ACC112 (cell line): ENCODE measurements around the gene TNIK.

Experiments used
- H2AFZ ChIP-seq: fragments of 200-600 bp; sonication (generic); one replicate; pipeline ENCODE4 v1.6.0; 2017; ENCODE audit warnings: antibody characterized with exemption, low read length; ENCODE audit not compliant: unreplicated experiment
- H3K27ac ChIP-seq: fragments of 200-600 bp; sonication (generic); 2 replicates; pipeline ENCODE4 v1.5.1; 2014; ENCODE audit warnings: low read depth, mild to moderate bottlenecking, antibody characterized with exemption, low read length, moderate library complexity
- H3K27me3 ChIP-seq: fragments of 200-600 bp; sonication (generic); 2 replicates; pipeline ENCODE4 v1.6.1; 2014; ENCODE audit warnings: mild to moderate bottlenecking, antibody characterized with exemption, low read length, moderate library complexity, mixed read lengths; ENCODE audit not compliant: insufficient read depth
- H3K36me3 ChIP-seq: fragments of 200-600 bp; sonication (generic); 2 replicates; pipeline ENCODE4 v1.6.1; 2016; ENCODE audit warnings: mild to moderate bottlenecking, antibody characterized with exemption, low read length, moderate library complexity, mixed read lengths; ENCODE audit not compliant: insufficient read depth
- H3K4me1 ChIP-seq: fragments of 200-600 bp; sonication (generic); one replicate; pipeline ENCODE4 v1.6.1; 2016; ENCODE audit warnings: low read length, mixed read lengths; ENCODE audit not compliant: insufficient read depth, unreplicated experiment, control insufficient read depth
- H3K4me3 ChIP-seq: fragments of 200-600 bp; sonication (generic); 2 replicates; pipeline ENCODE4 v1.5.1; 2014; ENCODE audit warnings: mild to moderate bottlenecking, low read depth, low read length
- H3K79me2 ChIP-seq: fragments of 200-600 bp; sonication (generic); one replicate; pipeline ENCODE4 v1.6.0; 2016; ENCODE audit warnings: low read length; ENCODE audit not compliant: control insufficient read depth, unreplicated experiment, insufficient read depth

The TNIK gene

DNA sequence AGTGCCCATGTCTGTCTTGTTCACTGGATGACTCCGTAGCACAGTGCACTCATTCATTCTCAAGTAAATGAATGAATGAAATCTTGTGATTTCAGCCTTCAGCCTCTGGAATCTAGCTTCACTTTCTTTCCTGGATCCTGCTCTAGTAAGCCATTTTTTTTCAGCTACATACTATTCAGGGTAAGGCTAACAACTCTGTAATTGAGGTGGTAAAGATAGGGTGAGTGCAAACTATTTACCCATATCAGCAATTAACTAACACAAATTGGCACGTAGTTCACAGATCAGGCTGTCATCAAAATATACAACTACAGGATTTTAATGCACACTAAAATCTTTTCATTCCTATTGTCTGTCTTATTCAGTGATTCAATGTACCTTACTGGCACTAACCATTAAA lies 238.6 kb downstream of the TNIK start:
- Histone ChIP-seq H3K36me3 (no peaks in the 10 kb centered on the region), H3K27ac (no peak overlapping the region)

DNA sequence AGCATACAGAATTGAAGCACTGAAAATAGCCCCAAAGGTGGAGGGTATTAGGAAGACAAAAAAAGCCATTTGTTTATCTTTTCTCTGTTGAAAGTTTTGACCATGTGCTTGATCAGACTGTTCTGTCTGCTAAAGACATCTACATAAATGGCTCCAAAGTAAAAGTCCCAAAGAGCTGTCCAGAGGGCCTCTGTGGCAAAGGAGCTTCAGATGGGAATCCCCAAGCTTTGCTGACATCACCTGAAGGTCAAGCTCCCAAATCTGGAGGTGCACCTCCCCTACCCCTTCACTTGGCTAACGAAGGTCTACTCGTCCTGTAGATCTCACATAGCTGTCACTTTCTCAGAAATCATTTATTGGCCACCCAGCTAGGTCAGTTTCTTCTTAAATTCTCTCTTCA lies 239.1 kb downstream of the TNIK start:
- Histone ChIP-seq H3K27me3 (no peaks in the 10 kb centered on the region), H3K4me1 (no peaks in the 10 kb centered on the region), H2AFZ (no peak overlapping the region), H3K4me3 (no peak overlapping the region), H3K36me3 (no peaks in the 10 kb centered on the region), H3K27ac (no peak overlapping the region), H3K79me2 (peaks cover 2% of the 10 kb centered on the region)

More for the DNA sequence above, 238.6 kb downstream of the TNIK start:
- no peak overlapping the region for H2AFZ ChIP-seq
- no peaks in the 10 kb centered on the region for H3K27me3 ChIP-seq
- H3K4me3 ChIP-seq = no peak overlapping the region
- H3K79me2 ChIP-seq = peaks cover 2% of the 10 kb centered on the region
- no peaks in the 10 kb centered on the region for H3K4me1 ChIP-seq

GRCh38 chr3:171219258-171219657 lies 240.9 kb downstream of the TNIK start:
- Histone ChIP-seq H2AFZ (no peak overlapping the region), H3K4me1 (no peaks in the 10 kb centered on the region), H3K36me3 (no peaks in the 10 kb centered on the region), H3K27me3 (no peaks in the 10 kb centered on the region), H3K4me3 (no peak overlapping the region), H3K79me2 (peaks cover 2% of the 10 kb centered on the region), H3K27ac (no peak overlapping the region)

- H3K36me3 ChIP-seq = no peaks in the 10 kb centered on the region
Measured at GRCh38 chr3:171218069-171218468, 242.1 kb downstream of the TNIK start.

DNA sequence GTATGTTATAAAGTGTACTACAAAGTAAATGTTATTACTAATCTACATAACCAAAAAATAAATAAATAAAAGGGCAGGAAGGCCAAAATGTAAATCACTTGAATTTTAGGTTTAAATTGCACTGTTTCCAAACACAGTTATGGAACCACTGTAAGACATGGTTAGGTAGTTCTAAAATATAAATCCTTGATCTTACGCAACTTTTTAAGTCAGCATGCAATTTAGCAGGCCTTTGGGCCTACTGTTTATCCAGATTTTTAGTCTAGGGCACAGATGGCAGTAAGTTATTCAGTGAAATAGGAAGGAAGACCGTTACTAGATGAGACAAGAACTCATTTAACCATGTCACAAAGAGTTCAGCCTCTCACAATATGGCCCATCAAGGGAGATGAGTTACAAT lies 246.3 kb downstream of the TNIK start:
- H2AFZ ChIP-seq = no peak overlapping the region
- peaks cover 2% of the 10 kb centered on the region for H3K79me2 ChIP-seq
- no peaks in the 10 kb centered on the region for H3K27me3 ChIP-seq
- no peaks in the 10 kb centered on the region for H3K4me1 ChIP-seq
- no peak overlapping the region for H3K27ac ChIP-seq
- H3K36me3 ChIP-seq = no peaks in the 10 kb centered on the region
- no peak overlapping the region for H3K4me3 ChIP-seq

More at GRCh38 chr3:171218069-171218468, 242.1 kb downstream of the TNIK start:
- H2AFZ ChIP-seq = no peak overlapping the region
- H3K4me1 ChIP-seq = no peaks in the 10 kb centered on the region
- peaks cover 2% of the 10 kb centered on the region for H3K79me2 ChIP-seq
- no peak overlapping the region for H3K27ac ChIP-seq
- H3K4me3 ChIP-seq = no peak overlapping the region
- H3K27me3 ChIP-seq = no peaks in the 10 kb centered on the region

DNA sequence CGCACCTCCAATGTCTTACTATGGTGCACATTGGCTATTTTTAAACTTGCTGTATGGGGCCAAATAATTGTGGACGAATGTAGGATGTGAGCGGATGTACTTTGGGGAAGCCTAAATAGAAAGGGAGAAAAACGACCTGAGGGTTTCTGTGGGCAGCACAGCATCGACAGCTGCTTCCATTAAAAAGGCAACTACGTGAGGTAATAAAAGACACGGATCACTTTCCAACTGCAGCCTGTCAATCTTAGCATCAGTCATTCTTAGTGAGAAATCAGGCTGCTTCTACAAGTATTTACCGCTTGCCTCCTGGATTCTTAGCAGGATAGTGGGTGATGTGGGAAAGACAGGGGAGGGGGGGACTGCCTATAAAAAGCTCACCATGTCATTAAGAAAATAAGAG lies 247.0 kb downstream of the TNIK start:
- peaks cover 2% of the 10 kb centered on the region for H3K79me2 ChIP-seq
- no peak overlapping the region for H3K27ac ChIP-seq
- no peak overlapping the region for H3K4me3 ChIP-seq
- no peak overlapping the region for H2AFZ ChIP-seq
- H3K4me1 ChIP-seq = no peaks in the 10 kb centered on the region
- no peaks in the 10 kb centered on the region for H3K27me3 ChIP-seq
- H3K36me3 ChIP-seq = no peaks in the 10 kb centered on the region

GRCh38 chr3:171212648-171213047 lies 247.6 kb downstream of the TNIK start:
- Histone ChIP-seq H3K36me3 (no peaks in the 10 kb centered on the region), H3K4me3 (no peak overlapping the region), H3K27ac (no peak overlapping the region), H3K79me2 (peaks cover 2% of the 10 kb centered on the region), H3K27me3 (no peaks in the 10 kb centered on the region), H3K4me1 (no peaks in the 10 kb centered on the region), H2AFZ (no peak overlapping the region)

- Histone ChIP-seq H3K27ac (no peak overlapping the region), H3K79me2 (no peaks in the 10 kb centered on the region), H3K4me3 (no peak overlapping the region), H3K36me3 (no peaks in the 10 kb centered on the region), H2AFZ (no peak overlapping the region), H3K27me3 (no peaks in the 10 kb centered on the region), H3K4me1 (peaks cover 8% of the 10 kb centered on the region)
Measured at GRCh38 chr3:171206283-171206682, 253.9 kb downstream of the TNIK start.

GRCh38 chr3:171204942-171205341 lies 255.3 kb downstream of the TNIK start:
- Histone ChIP-seq H3K4me1 (peaks cover 17% of the 10 kb centered on the region), H3K36me3 (no peaks in the 10 kb centered on the region), H3K27ac (peak overlapping the region; percentile 21; the same call in 1 of the 2 replicates)

DNA sequence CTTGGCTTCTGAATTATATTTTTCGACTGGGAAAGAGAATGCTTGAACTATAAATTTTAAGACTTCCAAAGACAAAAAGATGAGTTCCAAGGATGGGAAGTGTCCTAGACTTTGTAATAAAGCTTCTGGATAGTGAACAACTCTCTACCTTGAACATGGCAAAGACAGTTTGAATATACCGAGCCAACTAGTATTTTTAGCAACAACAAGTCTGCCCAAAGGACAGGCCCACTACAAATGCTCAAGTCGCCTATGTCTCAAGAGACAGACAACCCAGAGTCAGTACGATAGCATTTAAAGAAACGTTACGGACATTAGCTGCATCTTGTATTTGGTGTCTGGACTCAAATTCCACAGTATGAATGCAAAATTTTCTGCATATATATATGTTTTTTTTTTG lies 258.4 kb downstream of the TNIK start:
- no peak overlapping the region for H2AFZ ChIP-seq
- no peaks in the 10 kb centered on the region for H3K27me3 ChIP-seq
- peaks cover 32% of the 10 kb centered on the region for H3K4me1 ChIP-seq
- no peaks in the 10 kb centered on the region for H3K79me2 ChIP-seq
- H3K4me3 ChIP-seq = no peak overlapping the region
- H3K36me3 ChIP-seq = no peaks in the 10 kb centered on the region
- no peak overlapping the region for H3K27ac ChIP-seq

More at GRCh38 chr3:171204942-171205341, 255.3 kb downstream of the TNIK start:
- no peak overlapping the region for H2AFZ ChIP-seq
- H3K4me3 ChIP-seq = no peak overlapping the region
- no peaks in the 10 kb centered on the region for H3K27me3 ChIP-seq
- no peaks in the 10 kb centered on the region for H3K79me2 ChIP-seq

GRCh38 chr3:171200750-171201088 lies 259.5 kb downstream of the TNIK start:
- no peak overlapping the region for H2AFZ ChIP-seq
- no peak overlapping the region for H3K4me3 ChIP-seq
- H3K4me1 ChIP-seq = peaks cover 32% of the 10 kb centered on the region
- no peaks in the 10 kb centered on the region for H3K27me3 ChIP-seq
- H3K79me2 ChIP-seq = no peaks in the 10 kb centered on the region
- no peak overlapping the region for H3K27ac ChIP-seq
- no peaks in the 10 kb centered on the region for H3K36me3 ChIP-seq
